Testis (tissue), 3 donors: ENCODE data around the gene OR2T3. TPM values are rescaled to one million over a fixed set of nuclear protein-coding genes. Genes with fewer than 3 reads are reported as not detected.
"Not testable (repeated sequence)": the region's sequence is repeated elsewhere in the genome, so short reads cannot be mapped to it uniquely, and the experiment has no call there.

Experiments used
- DNase-seq: peaks from one replicate; pipeline ENCODE4 v3.0.0-alpha.2; 2019
- H3K27ac ChIP-seq, 2 donors: fragments of 200-600 bp; sonication (generic); one replicate each; pipeline ENCODE4 v1.5.1; 2019
- H3K27me3 ChIP-seq: fragments of 200-600 bp; sonication (generic); one replicate; pipeline ENCODE4 v1.5.1; 2019
- H3K36me3 ChIP-seq: fragments of 200-600 bp; sonication (generic); one replicate; pipeline ENCODE4 v1.5.1; 2017; ENCODE audit warnings: low read depth; ENCODE audit errors: missing control alignments
- H3K4me1 ChIP-seq: fragments of 200-600 bp; sonication (generic); one replicate; pipeline ENCODE4 v1.5.1; 2019
- H3K4me3 ChIP-seq, 2 donors: fragments of 200-600 bp; sonication (generic); one replicate each; pipeline ENCODE4 v1.5.1; 2017 to 2019
- H3K9me3 ChIP-seq: fragments of 200-600 bp; sonication (generic); one replicate; pipeline ENCODE4 v1.5.1; 2017
- CTCF ChIP-seq, 3 experiments: fragments of 450-650 bp in 2 of 3; fragments of 200-600 bp in 1 of 3; sonication (generic) in 1 of 3; IDR thresholded peaks; one replicate each; pipeline ENCODE4 v1.5.1; 2016 to 2019; ENCODE audit warnings: antibody characterized with exemption in 3 of 3, mild to moderate bottlenecking in 2 of 3, moderate library complexity in 1 of 3
- POLR2A ChIP-seq: fragments of 450-650 bp; IDR thresholded peaks from one replicate; pipeline ENCODE4 v1.6.1; 2017; ENCODE audit warnings: antibody characterized with exemption, mild to moderate bottlenecking, moderate library complexity
- WGBS, 2 donors: methylation state at CpG; one replicate each; pipeline ENCODE4 v1.1.5; 2018; 5-methylcytosine and 5-hydroxymethylcytosine counted together
- intact Hi-C: fragments of 100-400 bp; cut with DNase I; formaldehyde crosslinking; loops from one replicate; pipeline ENCODE4 v1.15.1; 2023; ENCODE audit warnings: low total_unique reads
- polyA plus RNA-seq: library from polyadenylated mRNA; stranded (reverse); fragments of 350-450 nt; fragmentation: Illumina TruSeq; extraction: RNeasy Lipid Tissue Mini Kit (QIAGEN cat#74804); gene quantifications from one replicate; pipeline ENCODE4 v1.2.3, GENCODE V29; 2014; ENCODE audit warnings: low read depth, low replicate concordance; ENCODE audit not compliant: insufficient read depth
- total RNA-seq, 2 donors: library from RNA; depleted of rRNA; stranded (reverse); fragments of >200 nt; gene quantifications; one replicate each; pipeline ENCODE4 v1.2.3, GENCODE V29; 2016

OR2T3 gene
- total and polyA plus RNA-seq, 3 donors from 2014 or later = not detected

- 84 to 92% methylated on average over 4 of the region's 4 CpGs for WGBS, 2 donors
- TF ChIP-seq POLR2A (no peak), CTCF (IDR thresholded peaks at IDR 0.05) (no peak)
- Histone ChIP-seq H3K36me3 (no peaks in the 10 kb centered on the region), H3K9me3 (no peaks in the 10 kb centered on the region), H3K27ac (no peak overlapping the region), H3K27me3 (no peaks in the 10 kb centered on the region), H3K4me3 (no peak overlapping the region), H3K4me1 (no peaks in the 10 kb centered on the region)
- intact Hi-C loops = no loop called here
- no peak for DNase-seq
Observed at GRCh38 chr1:248471154-248471553, 2.0 kb upstream of the OR2T3 start.

- H3K36me3 ChIP-seq, H3K27ac ChIP-seq, intact Hi-C loops, DNase-seq, H3K4me1 ChIP-seq, H3K4me3 ChIP-seq, H3K9me3 ChIP-seq, H3K27me3 ChIP-seq: not testable (repeated sequence)
- 69 to 75% methylated on average over 2 of the region's 2 CpGs for WGBS, 2 donors
Observed at GRCh38 chr1:248472111-248472510, 1.0 kb upstream of the OR2T3 start.

- H3K27ac ChIP-seq, H3K4me1 ChIP-seq, H3K27me3 ChIP-seq, DNase-seq, H3K9me3 ChIP-seq, H3K4me3 ChIP-seq, H3K36me3 ChIP-seq, intact Hi-C loops: not testable (repeated sequence)
- WGBS, 2 donors = no CpG with 5 or more reads among the region's 1 CpG
Observed at GRCh38 chr1:248475660-248476059, 2.5 kb downstream of the OR2T3 start.

- WGBS, 2 donors = 74 to 76% methylated on average over 13 of the region's 13 CpGs
- intact Hi-C loops, H3K27ac ChIP-seq, H3K27me3 ChIP-seq, H3K36me3 ChIP-seq, DNase-seq, H3K4me1 ChIP-seq, H3K4me3 ChIP-seq, H3K9me3 ChIP-seq: not testable (repeated sequence)
Observed at GRCh38 chr1:248481686-248482579, 8.8 kb downstream of the OR2T3 start.

- intact Hi-C loops, H3K4me1 ChIP-seq, H3K9me3 ChIP-seq, H3K27ac ChIP-seq, H3K36me3 ChIP-seq, H3K27me3 ChIP-seq, H3K4me3 ChIP-seq, DNase-seq: not testable (repeated sequence)
- WGBS, 2 donors = 83% methylated on average over 4 of the region's 6 CpGs; no CpG with 5 or more reads in 1 of the 2 donors
Observed at GRCh38 chr1:248488289-248488688, 15.1 kb downstream of the OR2T3 start, which contains the start of gene OR2T5. Gene OR2T5, plus strand, starts transcription at chr1:248488589. Its CDS starts 0 bp downstream, at chr1:248488589.

- H3K27me3 ChIP-seq, H3K4me1 ChIP-seq, H3K4me3 ChIP-seq, H3K9me3 ChIP-seq, DNase-seq, H3K27ac ChIP-seq, H3K36me3 ChIP-seq, intact Hi-C loops: not testable (repeated sequence)
- no CpG with 5 or more reads among the region's 5 CpGs for WGBS, 2 donors
Observed at GRCh38 chr1:248496661-248497060, 23.5 kb downstream of the OR2T3 start.

GRCh38 chr1:248500305-248501035, 27.3 kb downstream of the OR2T3 start:
- intact Hi-C loops, H3K27me3 ChIP-seq, DNase-seq, H3K27ac ChIP-seq, H3K9me3 ChIP-seq, H3K4me1 ChIP-seq, H3K4me3 ChIP-seq, H3K36me3 ChIP-seq: not testable (repeated sequence)
- 62 to 76% methylated on average over 1 of the region's 2 CpGs for WGBS, 2 donors

- H3K27ac ChIP-seq, H3K27me3 ChIP-seq, H3K36me3 ChIP-seq, intact Hi-C loops, H3K4me1 ChIP-seq, H3K9me3 ChIP-seq, DNase-seq, H3K4me3 ChIP-seq: not testable (repeated sequence)
- WGBS, 2 donors = no CpG with 5 or more reads among the region's 2 CpGs
Observed at GRCh38 chr1:248507773-248508172, 34.6 kb downstream of the OR2T3 start, which contains the start of gene OR2G6. Gene OR2G6, plus strand, starts transcription at chr1:248508073. Its CDS starts 13,574 bp downstream, at chr1:248521647.

- intact Hi-C loops, H3K27me3 ChIP-seq, DNase-seq: not testable (repeated sequence)
Observed at GRCh38 chr1:248510217-248510616, 37.1 kb downstream of the OR2T3 start.

More at GRCh38 chr1:248510217-248510616, 37.1 kb downstream of the OR2T3 start:
- H3K27ac ChIP-seq, H3K4me1 ChIP-seq, H3K9me3 ChIP-seq, H3K36me3 ChIP-seq, H3K4me3 ChIP-seq: not testable (repeated sequence)
